Neural crest cell (in vitro differentiated cells): Measurements from ENCODE around the gene TRPM1. TPM values are rescaled to one million over a fixed set of nuclear protein-coding genes. Genes with fewer than 3 reads are reported as not detected.

Experiments
- DNase-seq: peaks from one replicate; pipeline ENCODE4 v3.0.0; 2021; ENCODE audit warnings: low read depth, mixed read lengths, low spot score
- H3K27ac Mint-ChIP-seq: one replicate; pipeline ENCODE4 v1.8.0; 2021; ENCODE audit warnings: mild to moderate bottlenecking, mixed read lengths; ENCODE audit not compliant: unreplicated experiment
- H3K27me3 Mint-ChIP-seq: 2 replicates; pipeline ENCODE4 v1.8.0; 2021; ENCODE audit warnings: low read depth, mild to moderate bottlenecking, mixed read lengths
- H3K36me3 Mint-ChIP-seq: 2 replicates; pipeline ENCODE4 v1.8.0; 2021; ENCODE audit warnings: low read depth, mild to moderate bottlenecking, mixed read lengths
- H3K4me1 Mint-ChIP-seq: 2 replicates; pipeline ENCODE4 v1.8.0; 2021; ENCODE audit warnings: mixed read lengths
- H3K4me3 Mint-ChIP-seq: one replicate; pipeline ENCODE4 v1.8.0; 2021; ENCODE audit warnings: mild to moderate bottlenecking, mixed read lengths
- H3K9me3 Mint-ChIP-seq: 2 replicates; pipeline ENCODE4 v1.8.0; 2021; ENCODE audit warnings: mixed read lengths
- total RNA-seq: library from RNA; stranded (reverse); gene quantifications from 2 replicates; pipeline ENCODE4 v1.2.1, GENCODE V29; 2021
- TF ChIP-seq, protein P1 (sequence below): fragments of 200-600 bp; sonication (generic); conservative IDR thresholded peaks from 2 replicates; pipeline ENCODE4 v1.5.0; 2021; ENCODE audit warnings: antibody characterized with exemption, mild to moderate bottlenecking

TRPM1 gene
- total RNA-seq, 1 donor from 2014 or later: not detected

DNA sequence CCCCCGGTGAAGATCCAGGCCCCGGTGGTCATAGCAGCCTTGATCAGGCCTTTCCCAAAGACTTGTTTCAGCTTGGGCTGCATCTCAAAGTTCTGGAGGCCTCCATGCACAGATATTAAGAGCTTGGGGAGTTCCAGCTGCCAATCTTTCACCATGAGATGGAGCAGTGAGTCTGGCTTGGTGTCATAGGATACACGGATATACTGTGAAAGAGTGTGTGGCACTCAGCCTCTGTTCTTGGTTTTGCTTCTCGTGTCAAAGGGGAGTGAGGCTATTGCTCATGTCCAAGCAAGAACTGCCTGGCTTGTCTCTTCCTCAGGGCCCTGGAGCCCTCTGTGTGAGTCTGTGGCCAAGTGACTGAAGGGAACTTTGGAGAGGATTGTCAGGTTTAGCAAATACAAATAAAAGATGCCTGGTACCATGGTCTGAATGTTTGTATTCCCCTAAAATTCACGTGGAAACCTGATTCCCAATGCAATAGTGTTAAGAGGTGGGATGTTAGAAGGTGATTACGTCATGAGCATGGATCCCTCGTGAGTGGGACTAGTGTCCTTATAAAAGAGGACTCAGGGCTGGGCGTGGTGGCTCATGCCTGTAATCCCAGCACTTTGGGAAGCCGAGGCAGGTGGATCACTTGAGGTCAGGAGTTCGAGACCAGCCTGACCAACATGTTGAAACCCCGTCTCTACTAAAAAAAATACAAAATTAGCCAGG is 33.5 kb downstream of the TRPM1 start:
- no peak for DNase-seq
- Mint-ChIP-seq H3K27ac (no peak overlapping the region), H3K4me1 (peaks cover 8% of the 10 kb centered on the region), H3K27me3 (no peaks in the 10 kb centered on the region), H3K9me3 (no peaks in the 10 kb centered on the region), H3K36me3 (no peaks in the 10 kb centered on the region), H3K4me3 (no peak overlapping the region)
- TF ChIP-seq, protein P1, sequence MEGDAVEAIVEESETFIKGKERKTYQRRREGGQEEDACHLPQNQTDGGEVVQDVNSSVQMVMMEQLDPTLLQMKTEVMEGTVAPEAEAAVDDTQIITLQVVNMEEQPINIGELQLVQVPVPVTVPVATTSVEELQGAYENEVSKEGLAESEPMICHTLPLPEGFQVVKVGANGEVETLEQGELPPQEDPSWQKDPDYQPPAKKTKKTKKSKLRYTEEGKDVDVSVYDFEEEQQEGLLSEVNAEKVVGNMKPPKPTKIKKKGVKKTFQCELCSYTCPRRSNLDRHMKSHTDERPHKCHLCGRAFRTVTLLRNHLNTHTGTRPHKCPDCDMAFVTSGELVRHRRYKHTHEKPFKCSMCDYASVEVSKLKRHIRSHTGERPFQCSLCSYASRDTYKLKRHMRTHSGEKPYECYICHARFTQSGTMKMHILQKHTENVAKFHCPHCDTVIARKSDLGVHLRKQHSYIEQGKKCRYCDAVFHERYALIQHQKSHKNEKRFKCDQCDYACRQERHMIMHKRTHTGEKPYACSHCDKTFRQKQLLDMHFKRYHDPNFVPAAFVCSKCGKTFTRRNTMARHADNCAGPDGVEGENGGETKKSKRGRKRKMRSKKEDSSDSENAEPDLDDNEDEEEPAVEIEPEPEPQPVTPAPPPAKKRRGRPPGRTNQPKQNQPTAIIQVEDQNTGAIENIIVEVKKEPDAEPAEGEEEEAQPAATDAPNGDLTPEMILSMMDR: no peak

GRCh38 chr15:31065824-31066223 is 35.7 kb downstream of the TRPM1 start:
- H3K9me3 Mint-ChIP-seq: no peaks in the 10 kb centered on the region
- no peaks in the 10 kb centered on the region for H3K36me3 Mint-ChIP-seq
- TF ChIP-seq, protein P1: no peak
- peak overlapping the region; percentile 24 for H3K27ac Mint-ChIP-seq
- no peak overlapping the region for H3K4me3 Mint-ChIP-seq
- peaks cover 17% of the 10 kb centered on the region for H3K4me1 Mint-ChIP-seq
- H3K27me3 Mint-ChIP-seq: no peaks in the 10 kb centered on the region
- DNase-seq: no peak

DNA sequence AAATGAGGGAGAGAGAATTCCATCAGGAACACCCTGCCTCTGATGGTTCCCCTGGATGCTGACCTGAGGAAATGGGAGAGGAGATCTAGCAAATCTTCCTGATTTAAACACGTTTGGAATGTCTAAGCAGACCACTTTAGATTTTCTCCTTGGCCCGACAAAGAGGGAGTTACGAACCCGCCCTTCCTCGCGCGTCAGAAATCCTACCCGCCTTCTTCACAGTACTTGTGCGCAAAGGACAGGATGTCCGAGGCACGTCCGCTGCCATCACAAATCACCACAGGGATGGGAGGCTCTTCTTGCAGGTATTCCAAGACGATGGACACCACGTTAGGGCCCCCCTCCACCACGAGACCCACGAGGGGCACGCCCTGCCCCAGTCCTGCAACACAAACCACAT is 38.6 kb downstream of the TRPM1 start:
- Mint-ChIP-seq H3K4me3 (no peak overlapping the region), H3K9me3 (peaks cover 2% of the 10 kb centered on the region), H3K36me3 (no peaks in the 10 kb centered on the region), H3K4me1 (peaks cover 9% of the 10 kb centered on the region), H3K27me3 (no peaks in the 10 kb centered on the region), H3K27ac (no peak overlapping the region)
- no peak for DNase-seq
- TF ChIP-seq, protein P1: no peak

DNA sequence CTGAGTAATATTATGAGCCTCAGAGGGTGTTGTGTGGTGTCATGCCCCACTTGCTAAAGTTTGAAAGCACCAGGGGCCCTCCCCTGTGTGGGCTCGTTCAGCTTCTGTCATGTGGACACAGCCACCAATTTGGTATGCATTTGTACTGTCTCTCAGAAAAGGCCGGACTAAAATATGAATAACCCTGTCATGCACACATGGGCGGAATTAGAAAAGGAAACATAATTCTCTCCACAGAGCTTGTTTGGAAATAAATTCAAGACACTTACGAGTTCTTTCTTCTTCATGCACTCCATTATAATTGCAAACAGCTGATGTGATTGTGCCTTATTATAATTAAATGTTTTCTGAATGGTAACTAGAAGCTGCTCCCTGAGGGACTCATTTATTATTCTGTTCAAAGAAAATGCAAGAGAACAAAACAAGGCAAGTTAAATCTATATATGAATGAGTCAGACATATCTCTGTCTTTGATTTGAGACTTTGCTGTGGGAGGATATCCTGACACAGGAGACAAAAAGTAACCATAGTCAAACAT is 39.1 kb downstream of the TRPM1 start:
- Mint-ChIP-seq H3K4me3 (no peak overlapping the region), H3K27me3 (no peaks in the 10 kb centered on the region), H3K36me3 (no peaks in the 10 kb centered on the region), H3K4me1 (peaks cover 9% of the 10 kb centered on the region), H3K9me3 (peaks cover 2% of the 10 kb centered on the region), H3K27ac (no peak overlapping the region)
- TF ChIP-seq, protein P1: no peak
- no peak for DNase-seq

DNA sequence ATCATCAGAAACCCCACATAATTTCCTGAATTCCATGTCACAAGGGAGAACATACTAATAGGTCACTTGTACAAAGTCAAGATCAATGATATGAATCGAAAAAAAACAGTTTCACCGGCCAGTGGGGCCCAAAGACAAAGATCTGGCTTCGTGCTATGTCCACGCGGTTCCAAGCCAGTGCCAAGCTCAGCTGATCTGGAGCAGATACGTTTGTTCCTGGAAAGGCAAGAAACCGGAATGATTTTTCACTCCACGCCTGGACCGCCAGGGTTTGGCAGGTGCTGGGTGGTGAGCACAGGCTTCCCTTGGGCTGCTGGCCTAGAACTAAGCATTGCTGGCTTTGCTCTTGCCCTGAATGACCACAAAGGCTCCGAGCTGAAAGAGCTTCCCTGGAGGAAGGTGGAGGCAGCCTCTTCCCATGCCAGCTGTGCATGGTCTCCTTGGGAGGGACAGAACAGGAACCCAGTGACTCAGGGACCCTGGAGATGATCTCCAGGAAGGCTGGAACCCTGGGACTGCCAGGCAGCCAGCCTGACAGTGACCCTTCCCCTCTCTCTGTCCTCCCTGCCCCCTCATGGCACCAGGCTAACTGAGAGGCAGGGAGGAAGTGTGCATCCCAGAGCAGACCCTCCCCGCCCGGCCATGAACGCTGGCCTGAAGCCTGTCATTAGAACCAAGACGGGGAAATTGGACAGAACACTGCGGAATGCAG is 40.9 kb downstream of the TRPM1 start:
- TF ChIP-seq, protein P1: no peak
- peaks cover 4% of the 10 kb centered on the region for H3K27me3 Mint-ChIP-seq
- H3K27ac Mint-ChIP-seq: no peak overlapping the region
- DNase-seq: no peak
- H3K9me3 Mint-ChIP-seq: peaks cover 8% of the 10 kb centered on the region
- H3K4me3 Mint-ChIP-seq: no peak overlapping the region
- no peaks in the 10 kb centered on the region for H3K36me3 Mint-ChIP-seq
- H3K4me1 Mint-ChIP-seq: peaks cover 9% of the 10 kb centered on the region
